Measurements from ENCODE around the gene PAEP. TPM values are rescaled to one million over a fixed set of nuclear protein-coding genes. Genes with fewer than 3 reads are reported as not detected.
"Not testable (repeated sequence)": the region's sequence is repeated elsewhere in the genome, so short reads cannot be mapped to it uniquely, and the experiment has no call there.

Gene PAEP
- not detected for polyA plus RNA-seq (2013, experiment 1 of 2; ENCODE audit: insufficient read length)
- not detected for polyA plus RNA-seq (2013, experiment 2 of 2; ENCODE audit: insufficient read length)

- no peak for DNase-seq
Observed at GRCh38 chr9:135561391-135562234, at the start of gene PAEP. Gene PAEP (plus strand): TSS chr9:135561756.

GRCh38 chr9:135512241-135512603 is 49.3 kb upstream of the PAEP start:
- DNase-seq, result no peak

- DNase-seq, result no peak
Observed at GRCh38 chr9:135512904-135513303, 48.7 kb upstream of the PAEP start.

- no peak for DNase-seq
Observed at GRCh38 chr9:135513351-135513846, 48.2 kb upstream of the PAEP start.

GRCh38 chr9:135513906-135514305 is 47.6 kb upstream of the PAEP start:
- DNase-seq, result not testable (repeated sequence)

- no peak for DNase-seq
Observed at GRCh38 chr9:135514342-135515082, 47.0 kb upstream of the PAEP start.

- DNase-seq, result no peak
Observed at GRCh38 chr9:135515083-135515951, 46.2 kb upstream of the PAEP start.

GRCh38 chr9:135516132-135516860 is 45.3 kb upstream of the PAEP start:
- no peak for DNase-seq

GRCh38 chr9:135517407-135517822 is 44.1 kb upstream of the PAEP start:
- DNase-seq, result no peak

- DNase-seq, result no peak
Observed at GRCh38 chr9:135519179-135519971, 42.2 kb upstream of the PAEP start.

- DNase-seq, result no peak
Observed at GRCh38 chr9:135520916-135521607, 40.5 kb upstream of the PAEP start, which contains the start of gene LCN1. Gene LCN1 (plus strand): TSS chr9:135521440. CDS start chr9:135521498, 58 bp downstream.

- DNase-seq, result no peak
Observed at GRCh38 chr9:135521608-135522095, 39.9 kb upstream of the PAEP start.

- no peak for DNase-seq
Observed at GRCh38 chr9:135522137-135522877, 39.2 kb upstream of the PAEP start.

GRCh38 chr9:135522931-135523330 is 38.6 kb upstream of the PAEP start:
- DNase-seq, result no peak

- no peak for DNase-seq
Observed at GRCh38 chr9:135523521-135524129, 37.9 kb upstream of the PAEP start.

- DNase-seq, result peak; percentile 68
Observed at GRCh38 chr9:135524130-135524861, 37.3 kb upstream of the PAEP start.

GRCh38 chr9:135525241-135526088 is 36.1 kb upstream of the PAEP start:
- no peak for DNase-seq

All from fibroblast of skin of back (primary cell).